Kidney epithelial cell (primary cell): ENCODE measurements around the gene CFAP52. TPM values are rescaled to one million over a fixed set of nuclear protein-coding genes. Genes with fewer than 3 reads are reported as not detected.

Experiments
- DNase-seq: peaks from one replicate; pipeline ENCODE4 v3.0.0-alpha.2; 2010; ENCODE audit warnings: low read depth
- H3K27me3 ChIP-seq: 2 replicates; pipeline ENCODE4 v1.6.0; 2011; ENCODE audit warnings: low read length; ENCODE audit not compliant: control insufficient read depth, insufficient read depth
- H3K36me3 ChIP-seq: 2 replicates; pipeline ENCODE4 v1.5.1; 2011; ENCODE audit warnings: low read length; ENCODE audit not compliant: control insufficient read depth, insufficient read depth
- H3K4me3 ChIP-seq: 2 replicates; pipeline ENCODE4 v1.5.1; 2011; ENCODE audit warnings: low read depth, mild to moderate bottlenecking, control low read depth, low read length
- CTCF ChIP-seq: IDR thresholded peaks from 2 replicates; pipeline ENCODE4 v1.5.1; 2011; ENCODE audit warnings: mild to moderate bottlenecking, moderate library complexity, low read length, control low read depth, inconsistent platforms; ENCODE audit not compliant: insufficient read depth, poor library complexity, severe bottlenecking
- total RNA-seq: library from RNA; depleted of rRNA; stranded (reverse); fragments of >200 nt; gene quantifications from 2 replicates; pipeline ENCODE4 v1.2.3, GENCODE V29; 2015

The CFAP52 gene
- total RNA-seq, 1 donor from 2014 or later = not detected

GRCh38 chr17:9672691-9673090, 96.2 kb downstream of the CFAP52 start:
- TF ChIP-seq CTCF = no peak
- DNase-seq = no peak
- Histone ChIP-seq H3K4me3 (no peak overlapping the region), H3K36me3 (no peaks in the 10 kb centered on the region), H3K27me3 (no peaks in the 10 kb centered on the region)

- no peaks in the 10 kb centered on the region for H3K27me3 ChIP-seq
- no peak for TF ChIP-seq CTCF
- H3K4me3 ChIP-seq = no peak overlapping the region
- H3K36me3 ChIP-seq = no peaks in the 10 kb centered on the region
- no peak for DNase-seq
Observed at GRCh38 chr17:9676084-9676483, 99.6 kb downstream of the CFAP52 start.

- Histone ChIP-seq H3K36me3 (no peaks in the 10 kb centered on the region), H3K4me3 (no peak overlapping the region), H3K27me3 (no peaks in the 10 kb centered on the region)
- TF ChIP-seq CTCF = no peak
- DNase-seq = peak; percentile 88
Observed at GRCh38 chr17:9676820-9677310, 100.4 kb downstream of the CFAP52 start.

GRCh38 chr17:9677411-9677810, 101.0 kb downstream of the CFAP52 start:
- H3K4me3 ChIP-seq = no peak overlapping the region

GRCh38 chr17:9677896-9678295, 101.5 kb downstream of the CFAP52 start:
- DNase-seq = no peak
- Histone ChIP-seq H3K27me3 (no peaks in the 10 kb centered on the region), H3K4me3 (no peak overlapping the region), H3K36me3 (no peaks in the 10 kb centered on the region)
- TF ChIP-seq CTCF = no peak

More at GRCh38 chr17:9677411-9677810, 101.0 kb downstream of the CFAP52 start:
- no peak for DNase-seq
- TF ChIP-seq CTCF = no peak
- Histone ChIP-seq H3K27me3 (no peaks in the 10 kb centered on the region), H3K36me3 (no peaks in the 10 kb centered on the region)

GRCh38 chr17:9684955-9685621, 108.6 kb downstream of the CFAP52 start:
- H3K4me3 ChIP-seq = no peak overlapping the region
- DNase-seq = no peak
- no peaks in the 10 kb centered on the region for H3K36me3 ChIP-seq
- H3K27me3 ChIP-seq = no peaks in the 10 kb centered on the region
- TF ChIP-seq CTCF = no peak
